OCI-LY7 (cell line): ENCODE data around the gene ZHX3. TPM values are rescaled to one million over a fixed set of nuclear protein-coding genes. Genes with fewer than 3 reads are reported as not detected.

Experiments
- BruUV-seq: library from RNA; stranded (reverse); fragments of 400-500 nt; replicated peaks from 2 replicates; lab custom pipeline; 2021; lab: Mats Ljungman, UMichigan
- CTCF ChIA-PET: fragments of 300-600 bp; sonication (Branson Sonifier 250); formaldehyde crosslinking; loops from one replicate; lab custom pipeline; 2022; ENCODE audit warnings: antibody characterized with exemption; ENCODE audit not compliant: unreplicated experiment; lab: Charles Lee
- POLR2A ChIA-PET: fragments of 300-600 bp; sonication (Branson Sonifier 250); formaldehyde crosslinking; loops from one replicate; lab custom pipeline; 2022; ENCODE audit warnings: antibody characterized with exemption; lab: Charles Lee
- DNase-seq: peaks from one replicate; pipeline ENCODE4 v3.0.0-alpha.2; 2015; ENCODE audit warnings: low spot score
- H2AFZ ChIP-seq: fragments of 200-600 bp; sonication (generic), shearing (Covaris generic); 2 replicates; pipeline ENCODE4 v1.6.1; 2014; ENCODE audit warnings: mild to moderate bottlenecking, antibody characterized with exemption, low read length, moderate library complexity
- H3K27ac ChIP-seq: fragments of 200-600 bp; sonication (generic); 2 replicates; pipeline ENCODE4 v1.5.1; 2014; ENCODE audit warnings: mixed run types, low read depth, mild to moderate bottlenecking, moderate library complexity, low read length, inconsistent platforms; ENCODE audit not compliant: poor library complexity, severe bottlenecking
- H3K36me3 ChIP-seq: fragments of 200-600 bp; sonication (generic); 2 replicates; pipeline ENCODE4 v1.6.1; 2014; ENCODE audit warnings: mild to moderate bottlenecking, antibody characterized with exemption, low read length, moderate library complexity, mixed read lengths; ENCODE audit not compliant: insufficient read depth
- H3K4me1 ChIP-seq: fragments of 200-600 bp; sonication (generic); 2 replicates; pipeline ENCODE4 v1.5.1; 2014; ENCODE audit warnings: mild to moderate bottlenecking, low read length; ENCODE audit not compliant: insufficient read depth, poor library complexity, severe bottlenecking
- H3K4me2 ChIP-seq: fragments of 200-600 bp; sonication (generic); 2 replicates; pipeline ENCODE4 v1.6.1; 2014; ENCODE audit warnings: mild to moderate bottlenecking, low read length
- H3K4me3 ChIP-seq: fragments of 200-600 bp; sonication (generic); 2 replicates; pipeline ENCODE4 v1.5.1; 2014; ENCODE audit warnings: mild to moderate bottlenecking, low read depth, low read length; ENCODE audit not compliant: poor library complexity, severe bottlenecking
- H3K79me2 ChIP-seq: fragments of 200-600 bp; sonication (generic); 2 replicates; pipeline ENCODE4 v1.6.1; 2016; ENCODE audit warnings: low read depth, mild to moderate bottlenecking, low read length, moderate library complexity, mixed read lengths; ENCODE audit not compliant: insufficient read depth
- H3K9me2 ChIP-seq: fragments of 200-600 bp; sonication (generic); 2 replicates; pipeline ENCODE4 v1.6.1; 2016; ENCODE audit warnings: mild to moderate bottlenecking, low read length, mixed read lengths; ENCODE audit not compliant: insufficient read depth
- H3K9me3 ChIP-seq: fragments of 200-600 bp; sonication (generic); 2 replicates; pipeline ENCODE4 v1.6.1; 2014; ENCODE audit warnings: mild to moderate bottlenecking, mixed run types, low read length, mixed read lengths
- H4K20me1 ChIP-seq: fragments of 200-600 bp; sonication (generic); 2 replicates; pipeline ENCODE4 v1.6.1; 2014; ENCODE audit warnings: mild to moderate bottlenecking, antibody characterized with exemption, low read length, moderate library complexity, mixed read lengths; ENCODE audit not compliant: insufficient read depth
- EZH2phosphoT487 ChIP-seq: fragments of 200-600 bp; sonication (generic); IDR thresholded peaks from 2 replicates; pipeline ENCODE4 v1.6.1; 2018; ENCODE audit warnings: low read depth, borderline replicate concordance, mild to moderate bottlenecking, mixed run types, antibody characterized with exemption, low read length, moderate library complexity, mixed read lengths
- intact Hi-C: fragments of 100-400 bp; cut with micrococcal nuclease; formaldehyde crosslinking; loops from one replicate; pipeline ENCODE4 v1.10.0; 2022; ENCODE audit not compliant: unreplicated experiment
- total RNA-seq, 2 experiments: library from RNA; depleted of rRNA in 1 of 2; stranded (reverse); fragments of >200 nt in 1 of 2; shearing (Covaris generic) in 1 of 2; gene quantifications; 2 replicates each; pipeline ENCODE4 v1.2.3, GENCODE V29; 2014 to 2022
- TF ChIP-seq, protein P1 (sequence below): fragments of 200-600 bp; sonication (generic); conservative IDR thresholded peaks from 2 replicates; pipeline ENCODE4 v1.5.1; 2014; ENCODE audit warnings: mild to moderate bottlenecking, antibody characterized with exemption, low read length, moderate library complexity, mixed read lengths

ZHX3 gene
- total RNA-seq, 2 experiments from 2014 or later: 5.8 to 16.9 TPM

DNA sequence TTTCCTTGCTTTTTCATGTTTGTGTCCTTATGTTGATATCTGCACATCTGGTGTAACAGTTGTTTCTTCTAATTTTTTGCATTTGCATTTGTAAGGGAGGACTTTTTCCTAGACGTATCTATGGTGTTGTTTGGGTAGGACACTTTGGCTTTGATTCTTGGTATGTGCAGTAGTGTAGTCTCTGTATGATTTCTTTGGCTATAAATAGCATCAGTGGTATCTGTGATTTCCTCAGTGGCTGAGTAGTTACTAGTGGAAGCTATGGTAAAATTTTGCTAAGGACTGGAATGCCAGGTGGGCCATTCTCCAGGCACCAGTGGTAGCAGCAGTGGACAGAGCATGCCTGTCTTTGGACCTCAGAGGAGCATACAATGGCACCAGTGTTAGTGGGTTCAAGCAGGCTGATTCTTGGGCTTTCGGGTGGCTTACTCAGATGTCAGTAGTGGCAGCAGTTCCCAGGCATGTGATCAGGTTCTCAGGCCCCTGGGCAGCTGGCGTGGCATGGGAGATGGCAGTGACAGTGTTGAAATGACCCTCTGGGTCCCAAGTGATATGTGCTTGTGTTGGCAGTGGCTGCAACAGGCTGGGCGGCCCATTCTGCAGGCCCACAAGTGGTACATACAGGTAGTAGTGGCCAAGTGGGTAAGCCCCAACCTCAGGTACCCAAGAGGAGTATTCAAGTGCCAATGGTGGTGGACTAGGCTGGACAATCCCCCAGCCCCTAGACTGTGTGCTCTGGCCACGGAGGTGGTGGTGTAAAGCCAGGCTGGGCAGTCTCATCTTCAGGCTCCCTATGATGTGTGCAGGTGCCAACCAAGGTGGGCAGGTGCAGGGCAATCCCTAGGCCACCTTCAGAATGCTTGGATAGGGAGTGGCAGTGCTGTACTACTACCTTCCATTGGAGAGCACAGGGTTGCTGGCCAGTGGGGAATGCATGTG, 125.7 kb downstream of the ZHX3 start:
- POLR2A ChIA-PET: no interaction called here
- intact Hi-C loops: no loop called here
- Histone ChIP-seq H4K20me1 (no peaks in the 10 kb centered on the region), H3K9me3 (peaks cover 27% of the 10 kb centered on the region; the same call in 1 of the 2 replicates), H3K36me3 (no peaks in the 10 kb centered on the region), H3K4me1 (no peaks in the 10 kb centered on the region), H3K4me2 (no peak overlapping the region), H3K27ac (no peak overlapping the region), H3K79me2 (no peaks in the 10 kb centered on the region), H3K4me3 (no peak overlapping the region), H2AFZ (no peak overlapping the region), H3K9me2 (no peaks in the 10 kb centered on the region)
- TF ChIP-seq, protein P1, sequence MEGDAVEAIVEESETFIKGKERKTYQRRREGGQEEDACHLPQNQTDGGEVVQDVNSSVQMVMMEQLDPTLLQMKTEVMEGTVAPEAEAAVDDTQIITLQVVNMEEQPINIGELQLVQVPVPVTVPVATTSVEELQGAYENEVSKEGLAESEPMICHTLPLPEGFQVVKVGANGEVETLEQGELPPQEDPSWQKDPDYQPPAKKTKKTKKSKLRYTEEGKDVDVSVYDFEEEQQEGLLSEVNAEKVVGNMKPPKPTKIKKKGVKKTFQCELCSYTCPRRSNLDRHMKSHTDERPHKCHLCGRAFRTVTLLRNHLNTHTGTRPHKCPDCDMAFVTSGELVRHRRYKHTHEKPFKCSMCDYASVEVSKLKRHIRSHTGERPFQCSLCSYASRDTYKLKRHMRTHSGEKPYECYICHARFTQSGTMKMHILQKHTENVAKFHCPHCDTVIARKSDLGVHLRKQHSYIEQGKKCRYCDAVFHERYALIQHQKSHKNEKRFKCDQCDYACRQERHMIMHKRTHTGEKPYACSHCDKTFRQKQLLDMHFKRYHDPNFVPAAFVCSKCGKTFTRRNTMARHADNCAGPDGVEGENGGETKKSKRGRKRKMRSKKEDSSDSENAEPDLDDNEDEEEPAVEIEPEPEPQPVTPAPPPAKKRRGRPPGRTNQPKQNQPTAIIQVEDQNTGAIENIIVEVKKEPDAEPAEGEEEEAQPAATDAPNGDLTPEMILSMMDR: no peak
- TF ChIP-seq EZH2phosphoT487: no peak
- BruUV-seq: no TSS peak
- CTCF ChIA-PET: no interaction called here
- no peak for DNase-seq

DNA sequence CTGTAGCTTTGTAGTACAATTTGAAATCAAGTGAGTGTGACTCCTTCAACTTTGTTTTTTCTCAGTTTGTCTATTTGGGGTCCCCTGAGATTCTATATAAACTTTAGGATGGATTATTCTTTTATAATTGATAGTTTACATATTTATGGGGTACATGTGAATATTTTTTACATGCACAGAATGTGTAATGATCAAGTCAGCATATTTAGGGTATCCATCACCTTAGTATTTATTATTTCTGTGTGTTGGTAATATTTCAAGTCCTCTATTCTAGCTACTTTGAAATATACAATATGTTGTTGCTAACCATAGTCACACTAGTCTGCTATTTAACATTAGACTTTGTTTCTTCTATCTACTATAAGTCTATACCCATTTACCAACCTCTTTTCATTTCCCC, 129.9 kb downstream of the ZHX3 start:
- no peak for DNase-seq
- no peak overlapping the region for H3K4me3 ChIP-seq
- H3K9me2 ChIP-seq: no peaks in the 10 kb centered on the region
- intact Hi-C loops: no loop called here
- H3K79me2 ChIP-seq: no peaks in the 10 kb centered on the region
- TF ChIP-seq, protein P1: no peak
- TF ChIP-seq EZH2phosphoT487: no peak
- peaks cover 27% of the 10 kb centered on the region; the same call in 1 of the 2 replicates for H3K9me3 ChIP-seq
- H3K36me3 ChIP-seq: no peaks in the 10 kb centered on the region
- POLR2A ChIA-PET: interaction anchor here (0.6 kb wide), 1 partner anchor 76 kb away, joined by 6 read pairs; no protein-coding TSS in a partner anchor
- H2AFZ ChIP-seq: no peak overlapping the region
- H3K27ac ChIP-seq: no peak overlapping the region
- no TSS peak for BruUV-seq
- CTCF ChIA-PET: no interaction called here
- H3K4me2 ChIP-seq: no peak overlapping the region
- H3K4me1 ChIP-seq: no peaks in the 10 kb centered on the region
- no peaks in the 10 kb centered on the region for H4K20me1 ChIP-seq
